Measurements from ENCODE around the gene FOXP1. TPM values are rescaled to one million over a fixed set of nuclear protein-coding genes. Genes with fewer than 3 reads are reported as not detected.

FOXP1 gene
- total and polyA plus RNA-seq, 2 donors (not counting 1 experiment from before 2014, with no cell fraction given) = 91.1 to 508 TPM

- CTCF ChIA-PET = interaction anchor here (1.3 to 1.9 kb wide), 3 partner anchors 10 to 305 kb away, joined by 4 to 6 read pairs (median 6); no protein-coding TSS in a partner anchor
- H3K27ac Mint-ChIP-seq = peak overlapping the region; percentile 83
Observed at GRCh38 chr3:71311661-71312046, 271.9 kb downstream of the FOXP1 start.

More at GRCh38 chr3:71311661-71312046, 271.9 kb downstream of the FOXP1 start:
- no peak overlapping the region for H2AFZ ChIP-seq (ENCODE audit: insufficient read depth, low read depth, low read length, poor library complexity, severe bottlenecking)
- TF ChIP-seq EZH2 (IDR thresholded peaks at IDR 0.05; ENCODE audit: borderline replicate concordance, insufficient read depth, low read depth, low read length, poor library complexity, severe bottlenecking) (no peak), CTCF (IDR thresholded peaks at IDR 0.05) (no peak)
- H3K36me3 ChIP-seq (replicated peaks in 1 of 2; ENCODE audit: control extremely low read depth in 1 of 2, control insufficient read depth in 1 of 2, extremely low read depth in 1 of 2, insufficient read depth in 2 of 2, low read length in 1 of 2) = peaks cover 0 to 2% of the 10 kb centered on the region in 2 experiments
- intact Hi-C loops (cut with micrococcal nuclease) = no loop called here
- H3K4me2 ChIP-seq (replicated peaks; ENCODE audit: low read depth, low read length, poor library complexity, severe bottlenecking) = no peak overlapping the region
- peaks cover 4% of the 10 kb centered on the region for H4K20me1 ChIP-seq (ENCODE audit: control insufficient read depth, insufficient read depth, low read length, poor library complexity, severe bottlenecking)
- WGBS (ENCODE audit: insufficient coverage) = no CpG with 5 or more reads among the region's 3 CpGs
- H3K9ac ChIP-seq (ENCODE audit: low read length) = no peak overlapping the region
- H3K79me2 ChIP-seq (ENCODE audit: control insufficient read depth, insufficient read depth, low read length) = peaks cover 90% of the 10 kb centered on the region
- no peaks in the 10 kb centered on the region for H3K27me3 Mint-ChIP-seq
- ATAC-seq (ENCODE audit: low read depth) (no peak), DNase-seq (no peak)
- POLR2A ChIA-PET = no interaction called here
- H3K27me3 ChIP-seq (replicated peaks in 1 of 4; ENCODE audit: control extremely low read depth in 1 of 4, control insufficient read depth in 3 of 4, insufficient read depth in 4 of 4, low read length in 3 of 4) = no peaks in the 10 kb centered on the region
- H3K4me1 Mint-ChIP-seq = peaks cover 48% of the 10 kb centered on the region
- no peak overlapping the region for H3K4me3 ChIP-seq (ENCODE audit: control extremely low read depth in 1 of 5, extremely low read depth in 1 of 5, insufficient read depth in 1 of 5, low read depth in 2 of 5, low read length in 4 of 5)
- no peaks in the 10 kb centered on the region for H3K9me3 Mint-ChIP-seq (ENCODE audit: insufficient read depth)
- peak overlapping the region in 1 of 2 donors; percentile 57 for H3K27ac ChIP-seq (ENCODE audit: low read length in 2 of 2)
- no peaks in the 10 kb centered on the region for H3K9me3 ChIP-seq (ENCODE audit: control extremely low read depth in 1 of 3, control insufficient read depth in 2 of 3, insufficient read depth in 1 of 3, low read length in 2 of 3)
- H3K4me3 Mint-ChIP-seq = peak overlapping the region; percentile 32
- H3K4me1 ChIP-seq (ENCODE audit: control insufficient read depth in 2 of 2, insufficient read depth in 2 of 2, low read length in 2 of 2) = peaks cover 33 to 36% of the 10 kb centered on the region in 2 donors

Measured in B cell (primary cell).